Body of pancreas (tissue), 4 donors: ENCODE data around the gene MKKS. TPM values are rescaled to one million over a fixed set of nuclear protein-coding genes. Genes with fewer than 3 reads are reported as not detected.
A peak's percentile ranks its signal among the peaks of the same experiment; 100 is the strongest.

ENCODE experiments used
- ATAC-seq: fragments of 150-250 bp; one replicate; pipeline ENCODE4 v1.9.1; 2016
- DNase-seq, 4 donors: peaks; one replicate each; pipeline ENCODE4 v3.0.0-alpha.2; 2019
- H3K27ac ChIP-seq, 4 donors: fragments of 200-600 bp; sonication (generic); 1 replicate in 3 of 4; 2 replicates in 1 of 4; pipeline versions ENCODE4 v1.5.1 to v1.6.1; 2016 to 2019; ENCODE audit warnings: mild to moderate bottlenecking in 1 of 4, mixed read lengths in 1 of 4, moderate library complexity in 1 of 4
- H3K27me3 ChIP-seq, 2 donors: fragments of 200-600 bp; sonication (generic); one replicate each; pipeline ENCODE4 v1.6.0; 2016; ENCODE audit warnings: mild to moderate bottlenecking in 1 of 2
- H3K36me3 ChIP-seq, 2 donors: fragments of 200-600 bp; sonication (generic); replicated peaks in 1 of 2; 2 replicates each; pipeline ENCODE4 v1.5.1; 2016; ENCODE audit warnings: low read depth in 2 of 2; ENCODE audit not compliant: insufficient read depth in 1 of 2
- H3K4me1 ChIP-seq: fragments of 200-600 bp; sonication (generic); one replicate; pipeline ENCODE4 v1.6.0; 2016
- H3K4me3 ChIP-seq, 2 donors: fragments of 200-600 bp; sonication (generic); 1 replicate in 1 of 2; 2 replicates in 1 of 2; pipeline ENCODE4 v1.5.1; 2016 to 2019
- H3K9me3 ChIP-seq, 3 donors: fragments of 200-600 bp; sonication (generic); 1 replicate in 2 of 3; 2 replicates in 1 of 3; pipeline ENCODE4 v1.5.1; 2016
- CTCF ChIP-seq, 7 experiments: fragments of 450-650 bp in 4 of 7; fragments of 200-600 bp in 3 of 7; sonication (generic) in 3 of 7; IDR thresholded peaks; one replicate each; pipeline ENCODE4 v1.5.1; 2016 to 2019; ENCODE audit warnings: antibody characterized with exemption in 7 of 7
- POLR2A ChIP-seq, 3 donors: fragments of 450-650 bp; IDR thresholded peaks; one replicate each; pipeline ENCODE4 v1.6.1; 2016; ENCODE audit warnings: antibody characterized with exemption in 3 of 3, mild to moderate bottlenecking in 2 of 3
- WGBS, 2 donors: methylation state at CpG; one replicate each; pipeline ENCODE4 v1.1.5; 2017; 5-methylcytosine and 5-hydroxymethylcytosine counted together
- intact Hi-C: fragments of 100-400 bp; cut with DNase I; formaldehyde crosslinking; loops from one replicate; pipeline ENCODE4 v1.15.1; 2023
- total RNA-seq, 2 donors: library from RNA; depleted of rRNA; stranded (reverse); fragments of >200 nt; gene quantifications; one replicate each; pipeline ENCODE4 v1.1.0, GENCODE V29; 2016

MKKS gene
- total RNA-seq, 2 donors from 2014 or later: 5.3 to 8.6 TPM

GRCh38 chr20:10370091-10370887, 63.7 kb downstream of the MKKS start:
- Histone ChIP-seq H3K9me3 (no peaks in the 10 kb centered on the region), H3K36me3 (no peaks in the 10 kb centered on the region), H3K27ac (peak overlapping the region in 2 of 4 donors; percentile 51 to 64), H3K27me3 (no peaks in the 10 kb centered on the region), H3K4me3 (no peak overlapping the region), H3K4me1 (peaks cover 20% of the 10 kb centered on the region)
- ATAC-seq (peak; percentile 53), DNase-seq (no peak)
- TF ChIP-seq CTCF (IDR thresholded peaks at IDR 0.05): no peak
- no peak for TF ChIP-seq POLR2A (IDR thresholded peaks at IDR 0.05)
- 28 to 32% methylated on average over 8 of the region's 8 CpGs for WGBS, 2 donors
- intact Hi-C loops: no loop called here

DNA sequence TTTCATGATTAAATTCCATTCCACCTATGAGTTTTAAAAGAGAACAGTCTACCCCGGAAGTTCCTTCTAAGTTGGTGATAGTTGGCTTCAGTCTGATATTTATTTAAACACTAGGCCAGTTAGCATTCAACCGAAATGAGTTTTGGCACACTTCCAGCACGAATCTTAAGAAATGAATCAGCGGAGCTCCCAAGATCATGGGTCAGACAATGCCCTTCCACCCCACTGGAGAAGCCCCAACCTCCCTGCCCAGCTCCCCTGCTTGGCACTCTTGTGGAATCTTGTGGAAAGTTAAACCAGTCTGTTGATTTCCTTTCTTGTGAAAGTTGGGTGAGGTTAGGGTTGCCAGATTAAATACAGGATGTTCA, 64.3 kb downstream of the MKKS start:
- H3K36me3 ChIP-seq: no peaks in the 10 kb centered on the region
- H3K27me3 ChIP-seq: no peaks in the 10 kb centered on the region
- peak overlapping the region in 2 of 4 donors; percentile 51 to 64 for H3K27ac ChIP-seq
- WGBS, 2 donors: 27 to 29% methylated on average over 4 of the region's 4 CpGs
- DNase-seq (peak in 2 of 4 donors; percentile 7 to 13), ATAC-seq (peak; percentile 18)
- TF ChIP-seq CTCF (IDR thresholded peaks at IDR 0.05) (no peak), POLR2A (IDR thresholded peaks at IDR 0.05) (no peak)
- H3K9me3 ChIP-seq: no peaks in the 10 kb centered on the region
- H3K4me3 ChIP-seq: no peak overlapping the region
- intact Hi-C loops: no loop called here
- H3K4me1 ChIP-seq: peaks cover 20% of the 10 kb centered on the region

DNA sequence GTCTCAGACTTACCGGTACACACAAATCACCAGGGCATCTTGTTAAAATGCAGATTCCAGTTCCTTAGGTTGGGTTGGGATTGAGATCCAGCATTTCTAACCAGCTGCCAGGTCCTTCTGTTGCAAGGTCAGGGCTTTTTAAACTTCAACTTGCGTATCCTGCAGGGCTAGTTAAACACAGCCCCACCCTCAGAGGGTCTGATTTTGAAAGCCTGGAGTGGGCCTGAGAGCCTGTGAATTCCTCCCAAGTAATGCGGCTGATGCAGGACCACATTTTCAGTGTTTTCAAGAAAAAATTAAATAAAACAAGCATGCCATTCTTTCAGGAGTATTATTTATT, 65.3 kb downstream of the MKKS start:
- Histone ChIP-seq H3K27ac (no peak overlapping the region), H3K36me3 (no peaks in the 10 kb centered on the region), H3K27me3 (no peaks in the 10 kb centered on the region), H3K4me1 (peaks cover 20% of the 10 kb centered on the region), H3K4me3 (no peak overlapping the region), H3K9me3 (no peaks in the 10 kb centered on the region)
- WGBS, 2 donors: 88% methylated on average over 3 of the region's 3 CpGs
- no peak for TF ChIP-seq CTCF (IDR thresholded peaks at IDR 0.05)
- intact Hi-C loops: no loop called here
- DNase-seq (no peak), ATAC-seq (no peak)

DNA sequence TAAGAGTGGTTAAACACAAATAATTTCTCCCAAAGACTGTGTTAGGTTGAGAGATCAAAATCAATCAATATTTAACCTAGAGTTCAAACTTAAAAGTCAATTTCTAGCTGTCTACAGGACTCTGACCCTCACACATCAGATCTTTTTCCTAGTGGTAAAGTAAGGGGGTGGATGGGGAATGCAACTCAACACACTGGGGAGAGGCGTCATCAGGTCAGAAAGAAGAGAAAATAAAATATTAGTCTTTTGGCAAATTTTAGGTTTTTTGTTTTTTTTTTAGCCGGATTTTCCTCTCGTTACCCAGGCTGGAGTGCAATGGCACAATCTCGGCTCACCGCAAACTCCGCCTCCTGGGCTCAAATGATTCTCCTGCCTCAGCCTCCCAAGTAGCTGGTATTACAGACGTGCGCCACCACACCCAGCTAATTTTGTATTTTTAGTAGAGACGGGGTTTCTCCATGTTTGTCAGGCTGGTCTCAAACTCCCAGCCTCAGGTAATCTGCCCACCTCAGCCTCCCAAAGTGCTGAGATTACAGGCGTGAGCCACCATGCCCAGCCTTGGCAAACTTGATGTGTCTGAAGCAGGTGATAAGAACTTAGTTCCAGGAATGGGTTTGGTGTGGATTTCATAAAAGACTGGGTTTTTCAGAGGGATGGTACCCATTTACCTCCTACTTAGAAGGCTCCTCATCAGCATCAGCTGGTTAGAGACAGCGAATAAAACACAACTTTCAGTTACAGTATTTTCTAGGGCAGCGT, 65.9 kb downstream of the MKKS start:
- intact Hi-C loops: no loop called here
- ATAC-seq (no peak), DNase-seq (no peak)
- H3K27ac ChIP-seq: no peak overlapping the region
- peaks cover 20% of the 10 kb centered on the region for H3K4me1 ChIP-seq
- no peak overlapping the region for H3K4me3 ChIP-seq
- 89 to 92% methylated on average over 12 of the region's 12 CpGs for WGBS, 2 donors
- H3K27me3 ChIP-seq: no peaks in the 10 kb centered on the region
- TF ChIP-seq POLR2A (IDR thresholded peaks at IDR 0.05): no peak
- TF ChIP-seq CTCF (IDR thresholded peaks at IDR 0.05): no peak
- no peaks in the 10 kb centered on the region for H3K36me3 ChIP-seq
- H3K9me3 ChIP-seq: no peaks in the 10 kb centered on the region

- TF ChIP-seq CTCF (IDR thresholded peaks at IDR 0.05): no peak
- no peak for TF ChIP-seq POLR2A (IDR thresholded peaks at IDR 0.05)
- Histone ChIP-seq H3K4me1 (peaks cover 20% of the 10 kb centered on the region), H3K27me3 (no peaks in the 10 kb centered on the region), H3K9me3 (no peaks in the 10 kb centered on the region), H3K36me3 (no peaks in the 10 kb centered on the region), H3K27ac (no peak overlapping the region), H3K4me3 (no peak overlapping the region)
- no peak for DNase-seq
- ATAC-seq: no peak
- intact Hi-C loops: no loop called here
These were observed 66.4 kb downstream of the MKKS start for GRCh38 chr20:10367693-10367942.
